HG03378 (cell line): ENCODE measurements around the gene SRD5A3.
A peak's percentile ranks its signal among the peaks of the same experiment; 100 is the strongest.

ENCODE experiments used
- ATAC-seq: cut with Tn5 transposase; IDR thresholded peaks from one replicate; pipeline ENCODE4 v1.9.1; 2021; ENCODE audit warnings: mild to moderate bottlenecking, moderate library complexity; ENCODE audit not compliant: unreplicated experiment

Gene SRD5A3

DNA sequence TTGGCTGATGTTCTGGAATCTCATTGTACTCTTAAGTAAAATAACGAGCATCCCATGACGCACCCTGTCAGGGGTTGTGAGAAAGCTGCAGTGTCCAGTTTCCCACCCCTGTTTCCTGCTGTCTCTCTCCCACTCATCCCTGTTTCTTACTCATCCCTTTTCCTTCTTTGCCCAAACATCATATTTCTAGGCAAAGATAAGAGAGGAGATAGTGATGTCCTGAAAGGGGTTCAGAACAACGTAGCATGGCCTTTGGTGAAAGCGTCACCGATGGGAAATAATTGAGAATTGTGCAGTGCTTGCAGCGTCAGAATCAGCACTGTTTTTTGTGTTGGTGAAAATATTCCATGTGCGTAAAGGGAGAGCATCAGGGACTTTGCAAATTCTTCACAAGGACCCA is 26.2 kb downstream of the SRD5A3 start:
- no peak for ATAC-seq

DNA sequence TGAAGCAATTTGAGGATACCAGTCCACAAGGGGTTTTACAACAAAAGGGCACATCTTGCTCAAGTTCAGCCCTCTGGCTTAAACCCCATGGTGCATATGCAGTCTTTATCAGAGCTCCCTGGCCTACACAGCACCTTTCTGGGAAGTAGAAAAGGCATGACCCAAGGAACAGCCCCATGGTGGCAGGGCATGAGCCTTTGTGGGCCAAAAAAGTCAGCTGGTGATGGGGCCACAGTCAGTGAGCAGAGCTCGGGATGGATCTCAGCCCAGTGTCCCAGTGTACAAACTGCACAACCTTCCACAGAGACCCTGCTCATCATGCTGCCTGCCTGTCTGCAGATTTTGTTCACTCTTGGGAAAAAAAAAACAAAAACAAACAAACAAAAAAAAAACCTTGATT is 27.4 kb downstream of the SRD5A3 start:
- no peak for ATAC-seq

DNA sequence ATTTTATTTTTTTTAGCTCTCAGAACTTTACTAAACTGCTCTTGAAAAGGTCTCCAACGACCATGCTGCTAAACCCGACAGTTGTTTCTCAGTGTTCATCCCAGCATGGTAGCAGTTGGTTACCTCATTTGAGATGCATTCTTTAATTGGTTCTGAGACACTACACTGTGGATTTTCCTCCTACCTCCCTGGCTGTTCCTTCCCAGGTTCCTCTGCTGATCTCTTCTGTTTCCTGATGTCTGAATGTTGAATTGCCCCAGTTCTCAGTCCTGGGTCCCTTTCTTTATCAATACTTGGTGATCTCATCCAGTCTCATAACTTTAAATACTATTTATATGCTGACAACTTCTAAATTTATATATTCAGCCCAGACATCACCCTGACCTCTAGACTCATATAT is 30.7 kb downstream of the SRD5A3 start:
- ATAC-seq, result no peak

DNA sequence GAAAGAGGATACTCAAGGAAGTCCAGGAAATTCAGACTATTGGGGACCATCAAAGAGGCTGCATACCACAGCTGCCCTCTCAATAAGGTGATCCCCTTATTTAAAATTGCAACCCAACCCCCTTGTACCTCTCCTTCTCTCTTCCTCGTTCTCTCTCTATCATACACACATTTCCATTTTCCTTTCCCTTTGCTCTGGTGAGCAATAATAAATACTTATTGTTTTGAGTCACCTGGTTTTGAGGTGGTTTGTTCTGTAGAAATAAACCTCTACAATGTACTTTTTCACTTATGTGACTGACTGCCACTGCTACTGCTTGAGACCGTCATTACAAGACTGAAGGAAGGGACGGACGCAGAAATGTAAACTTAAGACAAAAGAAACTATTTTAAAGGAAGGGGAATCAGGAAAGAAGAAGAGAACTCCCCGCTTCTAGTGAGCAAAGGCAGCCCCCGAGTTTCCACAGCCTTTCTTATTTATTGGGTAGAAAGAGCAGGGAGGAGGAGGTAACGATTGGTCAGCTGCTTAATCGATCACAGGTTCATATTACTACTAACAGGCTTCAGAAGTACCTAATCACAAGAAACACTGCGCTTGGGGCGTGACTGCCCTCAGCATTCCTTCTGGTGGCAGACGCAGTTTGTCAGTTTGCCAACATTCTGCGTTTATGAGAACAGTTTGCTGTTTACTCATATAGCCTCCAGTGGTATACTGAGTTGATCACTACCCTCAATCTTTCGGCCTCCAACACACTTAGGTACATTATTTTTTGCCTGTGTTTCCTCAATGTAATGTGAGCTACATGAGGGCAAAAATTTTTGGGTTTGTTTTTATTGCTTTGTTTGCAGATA is 32.8 kb downstream of the SRD5A3 start:
- no peak for ATAC-seq

DNA sequence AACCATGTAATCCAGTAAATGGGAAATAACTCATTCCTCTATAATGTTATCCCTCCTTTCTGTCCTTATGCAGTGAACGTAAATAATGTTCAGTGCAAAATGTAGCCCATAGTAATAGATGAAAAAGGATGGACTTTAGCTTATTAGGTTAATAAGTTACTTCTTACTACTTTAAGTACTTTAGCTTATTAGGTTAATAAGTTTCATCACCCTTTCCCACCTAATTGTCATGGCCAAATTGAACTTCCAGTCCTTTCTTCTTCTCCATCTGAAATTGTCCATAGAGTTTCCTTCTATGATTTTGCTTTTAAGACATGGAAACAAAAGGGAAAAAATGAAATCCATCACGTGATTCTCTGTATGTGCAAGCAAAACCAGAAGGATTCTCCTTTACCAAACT is 34.5 kb downstream of the SRD5A3 start:
- ATAC-seq, result no peak

DNA sequence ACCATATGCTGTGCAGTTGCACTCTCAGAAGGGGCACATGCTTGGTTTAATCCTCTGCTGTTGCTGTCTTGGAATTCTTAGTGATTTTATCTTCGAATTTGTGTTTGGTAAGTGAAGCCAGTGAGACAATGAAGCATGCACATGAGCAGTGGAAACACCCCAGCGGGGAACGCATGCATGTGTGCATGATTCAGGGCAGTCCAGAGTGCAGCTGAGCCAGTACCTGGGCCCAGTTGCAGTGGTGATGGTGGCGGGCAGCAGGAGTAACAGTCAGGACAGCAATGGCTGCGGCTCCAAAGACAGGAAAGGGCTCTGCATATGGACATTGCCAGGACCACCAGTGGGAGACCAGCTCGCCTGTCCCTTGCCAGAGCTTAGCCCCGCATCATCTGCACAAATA is 35.5 kb downstream of the SRD5A3 start:
- no peak for ATAC-seq

DNA sequence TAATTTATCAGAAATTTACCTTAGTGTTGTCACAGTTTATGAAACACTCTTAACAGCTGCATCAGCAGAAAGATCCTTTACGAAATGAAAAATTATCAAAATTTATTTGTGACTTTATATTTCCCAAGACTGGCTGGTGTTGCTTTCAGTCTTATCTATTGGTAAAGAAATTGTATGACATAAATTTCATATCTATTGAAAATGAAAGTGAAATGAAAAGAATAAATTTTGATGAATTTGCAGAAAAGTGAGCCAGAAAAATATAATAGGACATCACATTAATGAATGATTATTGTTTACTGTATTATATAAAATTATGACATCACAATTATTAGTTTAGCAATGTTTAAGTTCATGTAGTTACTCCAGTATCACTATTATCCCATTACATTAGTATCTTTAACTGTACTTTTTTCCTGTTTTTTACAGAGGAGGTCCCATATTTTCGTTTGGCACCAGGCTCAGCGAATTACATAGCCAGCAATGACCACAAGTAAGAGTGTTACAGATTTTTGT is 36.5 kb downstream of the SRD5A3 start:
- no peak for ATAC-seq

DNA sequence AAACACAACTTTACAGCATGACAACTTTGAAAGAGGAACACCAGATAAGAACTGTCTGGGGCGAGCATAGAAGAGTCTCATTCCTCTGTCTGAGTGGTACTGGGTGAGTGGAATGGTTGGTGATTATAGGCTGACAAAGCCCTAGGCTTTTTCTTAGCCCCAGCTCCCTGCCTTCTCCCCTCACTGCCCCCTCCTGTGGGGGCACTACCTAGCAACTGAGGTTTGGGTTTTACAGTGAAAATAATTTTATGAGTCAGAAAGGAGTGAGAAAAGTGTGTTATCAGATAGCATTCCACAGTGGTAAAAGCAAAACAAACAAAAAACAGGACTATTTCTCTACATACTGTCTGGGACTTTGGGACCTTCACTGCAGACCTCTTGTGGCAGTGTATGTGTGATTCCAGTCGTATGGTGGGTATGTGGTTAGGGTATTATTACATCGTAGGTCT is 39.2 kb downstream of the SRD5A3 start:
- ATAC-seq, result no peak

DNA sequence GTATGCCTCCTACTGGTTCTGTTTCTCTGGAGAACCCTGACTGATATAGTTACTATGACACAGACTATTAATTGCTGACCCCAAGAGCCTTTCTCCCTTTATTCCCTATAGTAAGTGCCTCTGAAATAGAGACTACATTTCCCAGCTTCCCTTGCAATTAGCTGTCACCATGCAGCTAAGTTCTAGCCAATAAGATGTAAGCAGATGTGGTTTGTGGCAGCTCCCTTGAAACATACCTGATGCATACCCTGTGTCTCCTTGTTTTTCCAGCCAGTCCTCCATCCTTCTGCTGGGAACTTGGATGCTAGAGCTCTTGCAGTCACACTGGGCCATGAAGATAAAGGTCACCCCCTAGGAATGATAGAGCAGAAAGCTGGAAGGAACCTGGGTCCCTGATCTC is 40.0 kb downstream of the SRD5A3 start:
- ATAC-seq, result peak; percentile 88

DNA sequence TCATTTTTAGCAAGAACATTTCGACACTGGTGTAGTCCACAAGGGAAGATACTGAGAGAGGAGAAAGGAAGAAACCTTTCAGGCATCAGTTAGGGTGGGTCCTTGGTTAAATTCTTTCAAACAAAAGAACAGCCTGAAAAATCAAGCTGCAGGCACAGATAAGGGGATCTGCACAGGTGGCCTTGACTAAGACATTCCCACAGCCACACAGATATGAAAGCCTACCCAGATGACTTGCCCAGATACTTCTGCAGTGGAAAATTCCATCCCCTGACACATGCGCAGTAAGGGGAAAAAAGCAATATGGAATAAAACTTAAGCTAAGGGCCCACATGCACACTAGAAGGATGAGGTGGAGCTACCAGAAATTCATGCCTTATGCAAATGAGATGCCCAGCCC is 40.8 kb downstream of the SRD5A3 start:
- ATAC-seq, result no peak

DNA sequence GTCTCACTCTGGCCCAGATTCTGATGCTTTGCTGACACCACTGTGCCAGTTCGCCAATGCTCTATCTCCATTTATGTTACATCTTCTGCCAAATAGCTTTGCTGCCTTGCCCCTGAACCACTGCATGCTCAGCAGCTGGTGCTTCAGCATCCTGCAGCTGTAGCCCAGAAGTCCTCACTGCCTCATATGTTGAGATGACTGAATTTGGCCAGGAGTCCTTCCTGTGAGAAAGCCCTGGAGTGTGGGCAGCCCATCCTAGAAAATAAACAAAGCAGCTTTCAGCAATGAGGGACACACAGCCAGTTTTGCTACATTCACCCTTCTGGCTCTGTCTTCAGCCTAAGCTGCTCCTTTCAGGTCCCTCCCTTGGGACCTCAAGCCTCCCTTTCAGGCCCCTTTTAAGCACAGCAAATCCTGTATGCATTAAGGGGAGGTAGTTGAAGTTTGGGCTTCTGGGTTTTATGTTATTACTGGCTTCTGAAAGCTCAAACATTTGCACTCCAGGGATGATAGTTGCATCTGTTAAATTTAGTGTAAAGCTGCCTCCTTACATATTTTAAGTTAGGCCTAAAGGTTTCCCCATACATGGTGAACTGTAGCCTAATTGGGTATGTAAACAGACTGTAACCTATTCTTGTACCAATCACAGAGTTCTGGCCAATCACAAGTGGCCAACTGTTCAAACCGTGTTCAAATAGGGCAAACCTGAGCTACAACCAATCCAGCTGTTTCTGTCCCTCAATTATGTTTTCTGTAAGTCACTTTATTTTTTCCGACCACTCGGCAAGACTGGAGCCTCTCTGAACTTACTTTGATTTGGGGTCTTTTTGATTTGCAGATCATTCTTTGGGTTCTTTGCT is 47.6 kb downstream of the SRD5A3 start:
- ATAC-seq, result no peak

DNA sequence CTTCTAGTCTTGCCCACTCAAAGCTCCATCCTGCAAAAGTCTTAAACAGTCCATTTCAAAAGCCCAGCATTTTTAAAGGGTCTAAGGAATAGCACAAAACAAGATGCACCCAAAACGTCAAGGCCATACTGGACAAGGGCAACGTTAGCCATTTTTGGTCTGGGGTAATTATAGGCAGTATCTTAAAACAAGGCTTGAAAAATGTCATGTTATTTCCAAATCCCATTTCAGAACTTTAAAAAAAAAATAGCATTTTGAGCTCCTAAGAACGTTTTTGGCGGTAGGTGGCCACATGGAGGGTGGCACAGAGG is 49.1 kb downstream of the SRD5A3 start:
- peak; percentile 1 for ATAC-seq

DNA sequence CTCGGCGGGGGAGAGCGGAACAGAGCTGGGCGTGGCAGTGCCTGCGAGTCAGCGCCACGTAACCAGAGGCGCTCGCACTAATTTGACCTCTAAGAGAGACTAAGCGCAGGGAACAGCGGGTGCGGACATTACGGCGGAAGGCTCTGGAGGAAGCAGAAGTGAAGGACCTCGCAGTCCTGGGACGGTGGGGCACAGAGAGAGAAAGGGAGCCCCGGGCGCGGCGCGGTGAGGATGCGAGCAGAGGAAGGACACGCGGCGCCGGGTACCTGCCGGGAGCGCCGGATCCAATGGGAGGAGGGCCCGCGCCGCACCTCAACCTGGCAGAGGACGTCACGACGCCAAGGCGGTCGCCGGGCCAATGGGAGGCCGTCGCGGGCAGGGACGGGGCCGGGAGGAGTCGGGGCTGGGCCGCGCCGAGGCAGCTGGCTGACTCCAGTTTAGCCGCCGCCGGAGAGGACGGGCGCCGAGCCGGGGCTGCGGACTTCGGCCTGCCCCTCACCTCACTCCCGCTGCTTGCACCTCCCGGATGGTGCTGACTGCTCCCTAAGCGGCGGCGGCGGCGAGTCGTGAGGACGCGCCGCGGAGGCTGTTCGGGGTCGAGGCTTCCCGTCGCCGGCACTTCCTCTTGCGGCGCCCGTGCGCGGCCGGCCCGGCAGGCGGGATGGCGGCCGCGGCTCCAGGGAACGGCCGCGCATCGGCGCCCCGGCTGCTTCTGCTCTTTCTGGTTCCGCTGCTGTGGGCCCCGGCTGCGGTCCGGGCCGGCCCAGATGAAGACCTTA is 49.7 kb downstream of the SRD5A3 start, which contains the start of gene TMEM165:
Gene TMEM165 (plus strand): TSS at position 429 of the 779 bp plus-strand sequence. CDS start 233 bp downstream, at position 662.
- ATAC-seq, result peak; percentile 84

DNA sequence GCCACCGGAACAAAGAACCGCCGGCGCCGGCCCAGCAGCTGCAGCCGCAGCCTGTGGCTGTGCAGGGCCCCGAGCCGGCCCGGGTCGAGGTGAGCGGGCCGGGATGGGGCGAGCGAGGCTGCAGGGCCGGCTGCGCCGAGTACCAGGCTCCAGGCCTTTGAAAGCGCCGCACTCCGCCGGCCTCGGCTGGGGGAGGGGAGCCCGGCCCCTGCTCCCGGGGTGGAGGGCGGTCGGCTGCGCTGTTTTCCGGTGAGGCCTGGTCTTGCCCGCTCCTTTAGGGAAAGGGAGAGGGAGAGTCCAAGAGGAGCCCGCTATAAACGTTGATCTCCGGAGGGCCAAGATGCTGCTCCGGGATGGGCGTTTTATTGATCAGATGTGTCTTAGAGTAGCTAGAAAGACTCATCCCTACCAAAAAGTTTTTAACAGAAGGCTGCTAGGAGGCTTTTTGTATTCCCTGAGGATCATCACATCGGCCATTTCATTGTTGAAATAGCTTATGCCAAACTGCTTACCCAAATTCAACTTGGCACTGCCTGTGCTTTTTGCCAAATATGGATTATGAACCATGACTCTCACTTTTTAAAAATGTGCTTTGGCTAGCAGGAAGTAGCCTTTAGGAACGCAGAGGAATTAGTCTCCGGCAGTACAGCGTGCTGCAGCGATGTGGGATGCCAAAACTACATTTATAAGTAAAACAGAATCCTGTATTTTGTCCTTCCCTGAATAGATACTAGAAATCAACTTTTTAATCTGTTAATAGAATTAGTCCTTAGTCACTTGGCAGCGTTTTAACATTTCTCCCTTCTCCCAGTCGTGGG is 50.5 kb downstream of the SRD5A3 start:
- ATAC-seq, result peak; percentile 17

DNA sequence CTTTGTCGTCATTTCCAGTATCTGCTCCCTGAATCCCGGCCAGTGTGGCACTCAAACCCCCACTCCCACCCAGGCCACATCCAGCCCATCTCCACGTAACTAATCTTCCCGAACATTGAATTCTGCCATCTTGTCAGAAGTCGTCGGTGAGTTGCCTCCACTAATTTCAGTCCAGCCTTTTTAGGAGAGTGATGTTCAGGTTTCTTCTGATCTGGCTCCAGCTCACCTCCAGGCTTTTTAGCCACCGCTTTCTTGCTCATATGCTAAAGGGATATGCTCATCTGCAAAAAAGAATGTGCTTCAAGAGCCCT is 51.0 kb downstream of the SRD5A3 start:
- no peak for ATAC-seq

DNA sequence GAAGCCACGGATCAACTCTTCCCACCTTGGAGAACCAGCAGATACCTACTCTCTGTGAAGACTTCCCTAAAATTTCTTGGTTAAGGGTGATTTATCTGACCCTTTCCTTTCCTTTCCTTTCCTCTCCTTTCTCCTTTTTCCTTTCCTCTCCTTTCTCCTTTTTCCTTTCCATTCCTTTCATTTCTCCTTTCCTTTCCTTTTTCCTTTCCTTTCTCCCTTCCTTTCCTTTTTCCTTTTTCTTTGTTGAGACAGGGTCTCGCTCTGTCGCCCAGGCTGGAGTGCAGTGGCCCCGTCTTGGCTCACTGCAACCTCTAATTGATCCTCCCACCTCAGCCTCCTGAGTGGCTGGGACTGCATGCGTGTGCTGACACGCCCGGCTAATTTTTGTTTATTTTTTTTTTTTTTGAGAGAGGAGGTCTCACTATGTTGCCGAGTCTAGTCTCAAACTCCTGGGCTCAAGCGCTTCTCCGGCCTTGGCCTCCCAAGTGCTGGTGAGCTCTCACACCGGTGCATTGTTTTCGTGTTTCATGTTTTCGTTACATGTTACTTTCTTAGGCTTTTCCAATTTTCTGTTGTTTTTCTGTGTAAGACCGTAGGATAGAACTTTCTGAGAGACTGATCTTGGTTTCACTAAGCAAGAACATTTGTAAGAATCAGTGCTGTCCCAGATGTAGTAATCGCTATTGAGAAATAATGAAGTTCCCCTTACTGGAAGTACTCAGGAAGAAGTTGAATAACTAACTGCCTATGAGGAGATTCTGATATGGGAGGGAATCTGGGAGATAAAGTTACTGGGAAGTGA is 51.7 kb downstream of the SRD5A3 start:
- ATAC-seq, result no peak

DNA sequence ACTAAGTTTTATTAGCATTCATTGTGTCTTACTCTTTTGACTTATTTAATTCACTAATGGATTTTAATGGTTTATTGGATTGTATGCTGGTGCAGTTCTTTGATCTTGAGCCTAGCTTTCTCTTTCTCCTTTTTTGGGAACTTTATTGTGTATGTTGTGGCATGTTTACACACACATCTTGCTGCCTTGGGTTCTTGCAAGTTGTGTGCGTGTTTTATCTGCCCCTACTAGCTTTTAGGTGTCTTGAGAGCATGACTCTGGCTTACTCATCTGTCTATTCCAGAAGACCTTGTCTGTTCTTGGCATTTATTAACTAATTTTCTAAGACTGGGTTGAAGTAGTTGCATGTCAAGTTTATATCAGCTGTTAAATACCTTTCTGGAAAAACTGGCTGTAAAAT is 52.4 kb downstream of the SRD5A3 start:
- no peak for ATAC-seq

DNA sequence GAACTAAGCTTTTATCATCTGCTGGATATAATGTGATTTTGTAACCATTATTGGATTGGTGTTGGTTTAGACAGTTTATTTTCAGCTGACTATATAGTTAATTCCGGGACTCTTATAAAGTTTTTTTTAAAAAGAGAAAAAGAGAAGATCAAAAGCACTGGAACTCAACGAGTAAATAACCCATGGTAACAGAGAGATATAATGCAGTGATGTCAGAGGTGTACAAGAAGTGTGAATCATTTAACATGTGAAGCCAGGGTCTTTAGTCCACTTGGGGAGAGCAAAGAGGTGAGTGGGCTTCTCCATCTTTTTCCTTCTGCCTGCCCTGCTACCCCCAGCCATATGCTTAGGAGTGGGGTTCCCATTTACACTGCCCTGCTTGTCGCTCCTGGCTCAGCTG is 52.9 kb downstream of the SRD5A3 start:
- ATAC-seq, result no peak

DNA sequence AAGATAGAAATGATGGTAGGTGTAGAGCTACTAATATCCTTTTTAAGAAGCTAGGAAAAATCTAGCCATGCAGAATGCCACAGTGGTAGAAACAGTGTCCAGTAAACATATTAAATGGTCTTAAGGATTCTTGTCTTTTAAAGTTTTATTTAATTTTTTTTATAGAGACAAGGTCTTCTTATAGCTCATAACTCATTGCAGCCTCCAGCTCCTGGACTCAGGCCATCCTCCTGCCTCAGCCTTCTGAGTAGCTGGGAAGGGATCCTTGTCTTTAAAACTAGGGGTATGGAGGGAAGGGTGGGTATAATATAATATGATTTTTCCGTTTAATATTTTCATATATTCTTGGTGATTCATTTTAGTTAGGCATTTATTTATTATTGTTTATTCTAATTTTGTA is 53.5 kb downstream of the SRD5A3 start:
- no peak for ATAC-seq

DNA sequence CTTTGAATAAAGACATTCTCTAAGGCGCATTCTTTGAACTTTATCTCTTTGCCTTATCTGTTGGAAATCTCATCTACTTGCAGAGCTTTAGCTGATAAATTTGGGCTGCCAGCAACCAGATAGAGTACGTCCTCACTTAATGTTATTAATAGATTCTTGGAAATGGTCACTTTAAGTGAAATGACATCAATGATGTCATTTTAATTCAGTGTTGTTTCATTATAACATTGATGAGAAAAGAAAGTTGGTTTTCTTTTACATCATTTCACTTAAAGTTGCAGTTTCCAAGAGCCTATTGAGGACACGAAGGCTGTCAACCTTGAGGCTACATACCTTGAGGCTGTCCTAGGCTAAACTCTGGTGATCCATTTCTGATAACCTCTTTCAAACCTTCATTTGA is 59.0 kb downstream of the SRD5A3 start:
- no peak for ATAC-seq
